Right renal cortex interstitium (tissue), 3 donors: ENCODE results near the gene ADARB2. TPM values are rescaled to one million over a fixed set of nuclear protein-coding genes. Genes with fewer than 3 reads are reported as not detected.

ENCODE experiments used
- DNase-seq, 3 donors: peaks; one replicate each; pipeline ENCODE4 v3.0.0-alpha.2; 2013; ENCODE audit warnings: low read depth in 3 of 3, low spot score in 2 of 3
- polyA plus RNA-seq, 3 donors: library from polyadenylated mRNA; unstranded; fragments of 120-200 nt; gene quantifications; one replicate each; pipeline ENCODE4 v1.2.1, GENCODE V29; 2013; ENCODE audit not compliant: insufficient read length in 3 of 3

Gene ADARB2
- polyA plus RNA-seq, 3 donors = 0.87 to 1.4 (median 1.4) TPM

DNA sequence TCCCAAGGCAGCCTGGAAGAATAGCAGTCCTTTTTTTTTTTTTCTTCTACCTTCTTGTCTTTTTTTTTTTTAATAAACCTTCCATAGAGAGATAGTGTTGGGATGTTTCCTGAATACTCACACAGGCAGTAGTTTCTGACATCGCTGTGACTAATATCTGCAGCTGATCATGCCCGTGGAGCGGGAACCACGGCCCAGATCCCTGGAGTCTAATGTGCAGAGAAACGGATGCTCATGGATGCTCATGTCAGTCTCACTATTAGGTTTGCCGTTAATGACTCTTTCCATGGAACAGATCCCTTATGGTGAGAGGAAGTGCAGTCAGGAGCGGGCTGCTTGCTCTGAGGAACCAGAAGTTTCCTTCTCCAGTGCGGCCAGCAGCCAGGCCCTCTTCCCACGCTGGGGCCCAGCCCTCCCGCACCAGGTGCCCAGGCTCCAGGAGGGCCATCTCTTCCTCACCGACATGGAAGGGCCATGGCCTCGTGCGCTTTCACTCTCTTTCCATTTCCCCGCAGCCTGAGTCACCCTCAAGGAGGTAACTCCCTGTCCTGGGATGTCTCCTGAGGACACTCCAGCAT is 548.7 kb downstream of the ADARB2 start:
- DNase-seq = no peak

DNA sequence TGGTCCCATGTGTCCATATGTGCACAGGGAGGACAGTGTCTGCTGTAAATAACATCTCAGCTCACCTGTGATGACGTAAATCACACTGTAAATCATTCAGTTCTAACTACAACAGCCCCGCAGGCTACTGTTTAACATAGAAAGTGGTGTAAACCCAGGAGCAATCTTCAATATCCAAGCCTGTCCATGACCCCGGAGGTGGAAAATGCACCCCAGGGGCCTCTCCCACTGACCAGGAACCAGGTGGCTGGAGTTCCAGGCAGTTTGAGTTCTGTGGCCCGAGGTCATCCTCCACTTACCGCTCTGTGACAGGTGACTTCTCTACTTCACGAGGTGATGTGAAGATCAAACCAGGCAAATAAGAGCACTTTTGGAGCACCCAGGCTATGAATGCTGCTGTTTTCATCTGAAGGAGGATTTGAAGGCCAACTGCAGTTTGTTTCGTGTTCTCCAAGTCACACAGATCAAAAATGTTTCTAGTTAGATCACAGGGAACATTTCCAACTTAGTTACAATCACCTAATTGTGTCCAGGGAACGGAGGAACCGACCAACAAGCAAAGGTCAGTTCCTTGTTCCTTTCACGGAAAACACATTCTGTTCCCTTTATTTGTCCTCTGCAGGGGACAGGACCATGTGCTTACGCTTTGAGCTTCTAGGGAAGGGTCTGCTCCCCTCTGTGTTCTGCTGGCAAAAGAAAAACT is 549.3 kb downstream of the ADARB2 start:
- no peak for DNase-seq

DNA sequence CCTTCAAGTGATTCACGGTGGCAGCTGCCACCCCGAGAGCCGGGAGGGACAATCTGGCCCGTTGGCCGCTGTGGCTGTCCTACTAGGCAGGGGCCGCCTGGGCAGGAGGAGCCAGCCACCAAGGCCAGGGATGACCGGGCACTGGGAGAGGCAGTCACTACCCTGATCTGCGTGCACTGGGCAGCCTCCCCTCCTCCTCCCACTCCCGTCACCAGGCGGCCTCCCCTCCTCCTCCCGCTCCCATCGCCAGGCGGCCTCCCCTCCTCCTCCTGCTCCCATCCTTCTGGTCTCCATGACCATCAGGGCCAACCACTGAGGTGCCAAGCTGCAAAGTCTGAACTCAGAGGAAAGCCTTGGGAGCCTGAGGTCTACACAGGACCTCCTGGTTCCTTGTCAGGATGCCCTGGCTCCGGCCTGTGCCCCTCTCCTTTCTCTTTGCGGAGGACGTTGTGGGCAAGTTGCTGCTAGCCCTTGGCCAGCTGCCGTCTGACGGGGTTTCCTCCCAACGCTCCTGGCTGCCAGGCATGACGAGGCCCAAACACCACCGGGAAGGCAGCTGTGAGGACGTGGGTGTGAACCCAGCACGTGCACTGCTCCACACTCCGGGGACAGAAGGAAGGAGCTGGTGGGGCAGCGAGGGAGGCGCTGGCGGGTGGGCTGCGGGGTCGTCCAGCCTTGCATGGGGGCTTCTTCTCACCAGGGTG is 550.0 kb downstream of the ADARB2 start:
- DNase-seq = no peak

DNA sequence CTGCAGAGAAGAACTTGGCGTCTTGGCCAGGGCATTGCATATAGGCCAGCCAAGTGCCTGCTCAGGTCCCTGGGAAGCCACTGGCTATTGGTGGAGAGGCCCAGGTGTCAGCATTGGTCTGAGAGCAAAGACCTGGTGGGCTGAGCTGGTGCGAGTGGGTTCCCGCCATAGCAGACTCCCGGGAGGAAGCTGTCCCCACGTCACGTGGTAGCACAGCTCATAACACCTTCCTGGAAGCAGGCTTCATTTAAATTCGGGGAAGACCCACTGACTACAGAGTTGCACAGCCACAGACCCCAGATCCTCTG is 550.7 kb downstream of the ADARB2 start:
- DNase-seq = no peak

DNA sequence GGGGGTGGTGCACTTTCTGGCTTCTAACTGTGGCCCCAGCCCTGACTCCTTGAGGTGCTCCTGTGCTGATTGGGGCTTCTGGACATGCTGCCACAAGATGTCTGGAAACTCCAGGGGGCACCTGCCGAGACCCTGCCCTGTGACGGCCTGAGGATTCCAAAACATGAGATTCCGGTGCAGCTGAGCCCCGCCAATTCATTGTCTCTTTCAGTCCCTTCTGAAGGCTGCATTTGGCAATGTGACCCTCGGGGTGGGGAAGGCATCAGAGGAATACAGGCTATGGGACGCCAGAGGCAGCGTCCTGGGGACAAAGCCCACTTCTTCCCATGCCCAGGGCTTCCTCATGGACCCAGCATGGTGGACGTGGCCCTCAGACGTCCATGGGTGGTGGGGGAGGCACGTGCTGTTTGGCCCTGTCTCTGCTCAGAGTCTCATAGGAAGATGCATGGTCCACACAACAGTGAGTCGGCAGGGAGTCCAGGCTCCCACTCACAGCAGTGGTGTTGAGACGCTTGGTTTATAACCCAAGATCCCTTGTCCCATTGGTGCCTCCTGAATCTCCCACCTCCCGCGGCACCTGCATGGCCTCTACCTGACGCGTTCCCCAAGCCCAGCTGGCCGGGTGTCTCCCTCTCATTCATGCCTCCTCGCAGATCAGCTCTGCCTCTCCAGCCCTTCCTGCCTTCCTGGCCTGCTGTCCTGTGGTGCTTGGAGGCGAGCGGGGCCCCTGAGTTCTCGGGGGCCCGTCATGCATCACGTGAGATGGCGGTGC is 551.2 kb downstream of the ADARB2 start:
- DNase-seq = no peak

DNA sequence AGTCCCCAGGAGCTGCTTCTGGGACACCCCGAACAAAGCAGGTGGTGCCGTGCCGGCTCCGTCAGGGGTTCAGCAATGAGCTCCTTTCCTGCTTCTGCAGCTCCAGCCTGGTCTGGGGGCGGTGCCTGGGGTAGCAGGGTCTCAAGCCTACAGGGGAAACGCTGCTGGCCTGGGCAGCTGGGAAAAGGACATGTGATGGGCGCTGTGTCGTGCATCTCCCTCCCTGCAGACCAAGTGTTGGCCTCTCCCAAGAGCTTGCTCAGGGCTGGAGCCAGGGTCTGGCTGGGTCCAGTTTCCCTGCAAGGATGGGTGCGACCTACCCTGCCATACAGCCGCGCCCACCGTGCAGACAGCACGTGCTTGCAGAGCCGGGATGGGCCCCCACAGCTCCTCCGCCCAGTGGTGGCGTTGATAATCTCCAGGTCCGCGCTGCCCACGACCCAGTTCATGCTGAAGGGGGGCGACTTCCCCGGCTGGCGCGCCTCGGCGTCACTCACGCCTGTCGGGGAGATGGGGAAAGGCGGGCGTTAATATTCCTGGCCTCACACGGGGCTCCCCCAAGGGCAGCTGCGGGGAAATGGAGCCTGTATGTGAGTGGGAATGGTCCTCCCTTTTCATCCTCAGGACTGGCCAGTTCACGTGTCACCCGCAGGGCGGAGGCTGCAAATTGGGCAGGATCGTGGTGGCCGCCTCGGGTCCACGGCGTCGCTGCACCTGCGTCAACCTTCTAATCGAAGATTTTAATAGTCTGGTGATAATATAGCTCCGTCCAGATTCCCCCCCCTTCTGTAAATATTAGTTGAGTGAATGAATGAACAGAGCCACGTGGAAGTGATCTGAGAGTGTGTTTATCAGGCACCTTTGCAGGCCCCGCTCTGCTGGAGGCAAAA is 552.5 kb downstream of the ADARB2 start:
- DNase-seq = no peak

DNA sequence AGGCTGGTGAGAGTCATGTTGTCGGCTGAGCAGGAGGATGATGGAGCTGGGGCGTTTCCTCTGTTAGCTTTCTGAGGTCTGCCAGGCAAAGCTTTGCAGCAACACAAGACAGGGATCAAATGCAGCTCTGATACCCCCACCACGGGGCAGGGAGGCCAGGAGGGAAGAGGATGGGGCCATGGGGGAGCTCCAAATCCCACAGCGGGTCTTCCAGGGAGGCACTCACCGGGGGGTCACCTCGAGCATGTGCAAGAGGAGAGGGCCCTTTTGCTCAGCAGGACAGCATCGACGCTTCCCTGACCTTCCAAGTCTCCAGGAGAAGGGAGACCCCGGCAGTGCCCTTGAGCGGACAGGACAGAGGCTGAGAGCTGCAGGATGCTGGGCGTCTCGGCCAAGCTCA is 553.6 kb downstream of the ADARB2 start:
- no peak for DNase-seq

DNA sequence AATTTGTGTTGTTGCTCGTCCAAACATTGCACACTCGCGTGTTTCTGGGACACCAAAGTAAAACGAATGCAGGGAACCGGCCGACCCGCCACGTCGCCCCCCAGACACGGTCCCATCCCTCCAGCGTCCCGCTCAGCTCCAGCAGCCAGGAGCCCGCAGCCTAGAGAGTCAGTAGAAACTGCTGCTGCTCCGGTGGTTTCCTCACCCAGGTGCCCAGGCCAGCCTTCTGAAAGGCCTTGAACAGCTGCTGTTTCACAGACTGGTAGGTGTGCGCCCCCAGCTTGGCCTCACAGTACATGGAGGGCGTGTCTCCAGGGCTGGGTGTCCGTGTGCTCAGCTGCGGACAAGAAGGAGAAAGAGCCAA is 554.3 kb downstream of the ADARB2 start:
- no peak for DNase-seq

DNA sequence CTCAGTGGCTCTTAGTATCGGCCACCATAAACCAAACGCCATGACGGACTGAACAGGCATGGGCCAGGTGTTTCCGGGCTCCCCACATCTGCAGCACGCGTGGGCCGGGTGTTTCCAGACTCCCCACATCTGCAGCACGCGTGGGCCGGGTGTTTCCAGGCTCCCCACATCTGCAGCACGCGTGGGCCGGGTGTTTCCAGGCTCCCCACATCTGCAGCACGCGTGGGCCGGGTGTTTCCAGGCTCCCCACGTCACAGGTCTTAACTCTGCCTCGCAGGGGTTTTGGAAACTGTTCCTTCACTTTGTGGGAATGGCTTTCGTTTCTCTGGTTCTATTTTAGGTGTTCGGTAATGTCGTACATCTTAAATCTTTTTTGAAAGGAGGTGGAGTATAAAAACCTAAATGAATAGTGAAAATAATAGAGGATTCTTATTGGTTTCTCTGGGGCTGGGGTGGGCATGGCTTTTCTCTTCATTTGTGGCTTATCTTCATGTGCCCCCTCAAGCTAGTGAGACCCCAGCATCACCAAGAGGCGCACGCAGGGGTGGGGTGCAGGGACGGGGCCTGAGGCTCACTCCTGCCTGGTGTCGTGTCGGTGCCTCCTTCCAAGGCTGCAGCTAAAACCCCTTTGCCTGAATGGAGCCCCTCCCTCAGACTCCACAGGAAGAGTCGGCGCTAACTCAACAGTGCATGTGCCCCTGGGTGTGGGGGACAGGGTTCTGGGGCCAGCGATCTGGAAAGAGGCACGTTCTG is 554.9 kb downstream of the ADARB2 start:
- no peak for DNase-seq

DNA sequence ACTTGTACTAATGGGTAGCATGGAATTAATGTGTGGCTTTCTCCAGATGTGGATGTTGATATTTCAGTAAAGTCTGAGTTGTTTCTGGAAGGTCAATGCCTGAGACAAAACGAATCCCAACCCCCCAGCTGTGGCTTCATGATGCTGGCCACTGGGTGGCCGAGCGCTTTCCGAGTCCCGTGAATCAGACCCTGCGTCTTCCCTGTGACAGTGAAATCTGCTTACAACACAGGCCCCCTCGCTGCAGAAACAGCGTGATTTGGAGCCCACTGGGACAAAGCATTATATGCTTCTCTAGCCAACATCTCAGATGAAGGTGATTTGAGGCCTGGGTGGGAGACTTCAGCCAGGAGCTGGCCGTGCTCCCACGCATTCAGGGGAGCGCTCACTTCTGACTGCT is 556.5 kb downstream of the ADARB2 start:
- DNase-seq = no peak

DNA sequence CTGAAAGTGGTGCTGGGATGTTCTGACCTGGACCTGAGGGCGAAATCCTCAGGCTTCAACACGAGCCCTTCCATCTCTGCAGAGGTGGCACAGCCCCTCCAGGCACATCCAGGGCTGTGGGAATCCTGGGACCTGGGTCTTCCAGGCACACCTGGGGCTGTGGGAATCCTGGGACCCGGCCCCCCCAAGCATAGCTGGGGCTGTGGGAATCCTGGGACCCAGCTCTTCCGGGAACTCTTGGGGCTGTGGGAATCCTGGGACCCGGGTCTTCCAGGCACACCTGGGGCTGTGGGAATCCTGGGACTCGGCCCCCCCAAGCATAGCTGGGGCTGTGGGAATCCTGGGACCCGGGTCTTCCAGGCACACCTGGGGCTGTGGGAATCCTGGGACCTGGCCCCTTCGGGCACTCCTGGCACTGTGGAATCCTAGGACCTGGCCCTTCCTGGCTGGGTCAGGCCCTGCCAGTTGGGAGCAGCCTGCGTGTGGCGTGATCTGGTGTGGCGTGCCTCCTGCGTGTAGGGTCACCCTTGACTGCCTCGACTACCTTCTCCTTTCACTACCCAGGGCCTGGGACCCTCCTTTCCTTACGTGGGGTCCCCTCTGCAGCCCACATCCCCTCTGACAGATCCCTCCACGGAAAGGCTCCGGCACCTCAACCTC is 557.1 kb downstream of the ADARB2 start:
- no peak for DNase-seq

DNA sequence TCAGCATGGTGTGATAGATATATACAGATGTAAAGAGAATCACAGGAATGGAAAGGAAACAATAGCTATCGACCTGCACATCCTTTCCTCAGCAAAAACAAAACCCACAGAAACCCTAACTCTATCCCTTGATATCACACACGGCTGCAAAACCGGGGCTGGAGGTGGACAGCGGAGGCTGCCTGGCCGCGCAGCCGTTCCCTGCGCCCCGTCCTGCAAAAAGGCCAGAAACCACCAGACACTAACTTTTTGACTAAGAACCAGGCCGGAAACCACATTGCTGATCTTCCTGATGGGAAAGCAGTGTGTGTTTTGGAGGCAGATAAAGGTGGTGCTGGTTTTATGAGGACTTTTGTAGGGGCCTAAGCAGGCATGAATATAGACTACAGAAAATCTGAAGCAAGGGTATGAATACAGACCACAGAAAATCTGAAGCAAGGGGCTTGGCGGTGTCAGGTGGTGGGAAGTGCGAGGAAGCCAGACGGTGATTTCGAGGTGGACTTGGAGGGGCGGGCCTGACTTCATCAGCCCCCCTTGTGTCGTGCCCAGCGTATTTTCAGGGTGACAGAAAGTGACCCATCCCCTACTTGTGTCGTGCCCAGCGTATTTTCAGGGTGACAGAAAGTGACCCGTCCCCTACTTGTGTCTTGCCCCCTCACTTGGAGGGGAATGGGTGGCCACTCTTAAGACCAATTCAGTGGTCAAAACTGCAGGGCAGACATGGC is 557.8 kb downstream of the ADARB2 start:
- DNase-seq = no peak

DNA sequence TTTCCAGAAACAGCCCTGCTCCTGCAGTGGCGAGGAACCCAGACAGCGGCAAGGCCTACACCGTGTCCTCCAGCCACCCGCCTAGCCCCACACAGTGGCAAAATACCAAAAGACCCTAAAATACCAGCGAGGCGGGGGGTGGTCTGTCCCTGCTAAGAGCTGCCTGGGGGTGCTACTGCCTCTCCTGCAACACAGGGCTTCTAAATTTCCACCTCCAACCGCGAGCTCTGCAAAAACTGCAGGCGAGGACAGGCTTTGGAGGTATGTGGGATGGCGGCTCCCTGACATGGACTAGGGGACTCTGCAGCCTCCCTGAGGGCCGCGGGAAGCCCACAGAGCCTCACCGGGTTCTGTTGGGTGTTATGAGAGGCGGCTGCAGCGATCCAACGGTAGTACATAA is 558.8 kb downstream of the ADARB2 start:
- no peak for DNase-seq

DNA sequence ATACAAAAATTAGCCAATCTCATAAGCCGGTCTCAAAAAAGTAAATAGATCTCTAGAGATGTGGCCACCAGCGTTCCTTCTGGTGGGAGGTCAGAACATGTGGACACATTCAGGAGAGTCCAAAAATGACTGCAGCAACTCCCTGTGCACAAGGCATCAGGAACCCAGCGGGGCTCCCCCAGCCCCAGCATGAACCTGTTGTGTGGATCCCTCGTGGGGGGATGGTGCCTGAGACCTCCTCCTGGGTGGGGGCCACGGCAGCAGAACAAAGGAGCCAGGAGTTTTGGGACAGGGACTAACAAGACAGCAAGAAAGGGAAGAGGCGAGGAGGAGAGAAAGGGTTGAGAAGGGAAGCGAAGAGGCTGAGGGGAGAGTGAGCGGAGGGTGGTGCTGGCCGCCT is 559.4 kb downstream of the ADARB2 start:
- no peak for DNase-seq

DNA sequence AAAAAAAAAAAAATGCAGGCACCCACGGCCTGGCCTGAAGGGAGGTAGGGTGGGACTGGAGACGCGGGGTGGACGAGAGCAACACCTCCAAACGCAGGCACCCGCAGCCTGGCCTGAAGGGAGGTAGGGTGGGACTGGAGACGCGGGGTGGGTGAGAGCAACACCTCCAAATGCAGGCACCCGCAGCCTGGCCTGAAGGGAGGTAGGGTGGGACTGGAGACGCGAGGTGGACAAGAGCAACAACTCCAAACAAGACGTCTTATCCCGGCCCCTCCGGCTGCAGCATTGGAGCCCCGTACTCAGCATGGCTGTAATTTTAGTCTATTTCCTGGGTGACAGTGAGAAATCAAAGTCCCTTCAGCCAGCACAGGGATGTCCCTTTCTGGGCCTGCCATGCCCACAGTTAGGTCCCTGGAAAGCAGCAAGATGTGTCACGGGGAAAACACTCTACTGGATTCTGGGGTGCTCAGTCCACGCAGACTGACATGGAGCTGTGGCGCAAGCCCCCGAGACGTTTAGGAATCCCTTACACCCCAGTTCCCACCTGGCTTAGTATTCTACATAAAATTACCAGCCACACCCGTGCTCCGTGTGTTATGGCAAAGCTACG is 561.3 kb downstream of the ADARB2 start:
- no peak for DNase-seq

DNA sequence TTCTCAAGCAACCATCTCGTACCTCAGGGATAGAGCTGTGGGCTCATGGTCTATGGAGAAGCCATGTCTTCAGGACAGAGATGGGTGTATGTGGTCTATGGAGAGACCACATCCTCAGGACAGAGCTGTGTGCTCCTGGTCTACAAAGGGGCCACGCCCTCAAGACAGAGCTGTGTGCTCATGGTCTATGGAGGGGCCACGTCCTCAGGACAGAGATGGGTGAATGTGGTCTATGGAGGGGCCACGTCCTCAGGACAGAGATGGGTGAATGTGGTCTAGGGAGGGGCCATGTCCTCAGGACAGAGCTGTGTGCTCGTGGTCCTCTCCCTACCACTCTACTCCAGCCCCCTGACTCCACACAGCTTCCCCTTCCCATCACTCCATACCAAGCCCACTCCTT is 563.3 kb downstream of the ADARB2 start:
- DNase-seq = no peak

DNA sequence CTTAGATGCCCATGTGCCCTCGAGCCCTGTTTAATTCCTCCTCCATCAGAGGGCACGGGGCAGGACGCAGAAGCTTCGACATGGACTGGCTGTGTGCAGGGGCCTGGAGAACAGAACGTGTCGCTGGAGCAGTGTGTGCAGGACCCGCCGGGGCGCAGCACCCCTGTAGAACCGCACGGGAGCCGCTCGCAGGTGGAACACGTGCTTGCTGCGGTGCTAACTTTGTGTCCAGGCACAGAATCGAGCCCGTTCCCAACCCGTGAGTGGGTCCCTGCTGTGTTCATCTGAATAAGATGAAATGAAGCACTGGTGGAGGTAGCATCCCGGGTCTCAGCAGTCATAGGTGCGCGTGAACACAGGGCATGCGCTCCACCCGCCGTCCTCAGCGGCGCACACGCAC is 564.2 kb downstream of the ADARB2 start:
- DNase-seq = no peak

DNA sequence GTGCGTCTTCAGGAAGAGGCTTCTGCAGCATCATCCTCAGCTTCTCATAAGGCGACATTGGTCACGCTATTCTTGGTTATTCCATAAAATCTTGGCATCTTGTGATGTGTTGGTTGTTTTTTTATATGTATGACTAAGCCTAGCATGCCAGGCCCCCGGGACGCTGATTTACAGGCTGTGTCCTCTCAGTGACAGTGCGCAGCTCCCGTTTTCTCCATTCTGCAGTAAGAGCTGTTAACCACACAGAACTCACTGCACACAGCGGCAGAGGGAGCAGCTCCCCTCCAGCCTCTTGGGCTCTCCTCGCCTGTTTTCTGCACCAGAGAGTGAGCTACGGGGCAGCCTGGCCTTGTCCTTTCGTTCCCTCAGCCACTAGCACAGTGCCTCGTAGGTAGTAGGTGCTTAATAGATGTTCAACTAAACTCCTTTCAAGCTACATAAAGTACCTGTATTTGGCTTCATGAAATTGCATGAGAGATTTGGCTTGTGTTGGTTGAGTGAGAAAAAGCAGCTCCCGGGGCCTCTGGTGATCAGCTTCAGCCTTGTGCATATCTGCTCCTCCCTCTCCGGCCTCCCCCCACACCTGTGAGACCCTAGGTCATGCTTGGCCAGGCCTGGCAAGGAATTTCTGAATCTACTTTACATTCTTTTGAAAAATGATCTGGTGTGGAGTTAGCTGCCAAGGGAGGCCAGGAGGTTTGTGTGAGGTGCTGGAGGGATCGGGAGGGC is 564.9 kb downstream of the ADARB2 start:
- no peak for DNase-seq
